ENCODE data around the gene ANKRD17.
"Not testable (repeated sequence)": the region's sequence is repeated elsewhere in the genome, so short reads cannot be mapped to it uniquely, and the experiment has no call there.

The ANKRD17 gene

GRCh38 chr4:73205482-73205881, 53.1 kb downstream of the ANKRD17 start:
- Histone ChIP-seq H3K27ac (ENCODE audit: low read depth, low read length) (no peak overlapping the region), H3K4me3 (ENCODE audit: low read depth, low read length) (no peak overlapping the region), H3K36me3 (ENCODE audit: control insufficient read depth, insufficient read depth, low read length) (no peaks in the 10 kb centered on the region)

GRCh38 chr4:73203976-73204375, 54.6 kb downstream of the ANKRD17 start:
- not testable (repeated sequence) for H3K27me3 ChIP-seq (ENCODE audit: control insufficient read depth, insufficient read depth, low read length); H3K27ac ChIP-seq (ENCODE audit: low read depth, low read length); H3K36me3 ChIP-seq (ENCODE audit: control insufficient read depth, insufficient read depth, low read length); H3K9ac ChIP-seq (ENCODE audit: low read depth, low read length); H3K4me3 ChIP-seq (ENCODE audit: low read depth, low read length); H3K9me3 ChIP-seq (ENCODE audit: control insufficient read depth, insufficient read depth, low read length)
- H3K4me1 ChIP-seq (ENCODE audit: control insufficient read depth, insufficient read depth, low read length), result peaks cover 23% of the 10 kb centered on the region

More at GRCh38 chr4:73205482-73205881, 53.1 kb downstream of the ANKRD17 start:
- H3K4me1 ChIP-seq (ENCODE audit: control insufficient read depth, insufficient read depth, low read length), result peaks cover 11% of the 10 kb centered on the region; the same call in 1 of the 2 replicates
- H3K9me3 ChIP-seq (ENCODE audit: control insufficient read depth, insufficient read depth, low read length), result no peaks in the 10 kb centered on the region
- H3K9ac ChIP-seq (ENCODE audit: low read depth, low read length), result no peak overlapping the region
- H3K27me3 ChIP-seq (ENCODE audit: control insufficient read depth, insufficient read depth, low read length), result no peaks in the 10 kb centered on the region

DNA sequence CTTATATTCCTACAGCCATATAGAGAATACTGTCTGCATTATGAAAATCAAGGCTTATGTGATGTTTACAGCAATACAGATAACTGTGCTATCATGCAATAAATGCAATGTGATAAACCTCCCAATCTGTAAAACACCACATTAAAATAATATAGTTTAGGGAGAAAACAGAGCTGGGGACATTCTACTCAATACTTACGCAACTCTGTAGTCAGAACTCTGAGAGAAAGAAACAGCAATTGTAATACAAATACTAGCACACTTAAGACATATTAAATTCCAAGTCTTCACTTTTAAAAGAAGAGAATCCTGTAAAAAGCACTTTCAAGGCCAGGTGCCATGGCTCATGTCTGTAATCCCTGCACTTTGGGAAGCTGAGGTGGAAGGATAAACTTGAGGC, 61.4 kb downstream of the ANKRD17 start:
- H3K4me3 ChIP-seq (ENCODE audit: low read depth, low read length), result no peak overlapping the region
- no peaks in the 10 kb centered on the region for H3K27me3 ChIP-seq (ENCODE audit: control insufficient read depth, insufficient read depth, low read length)
- H3K36me3 ChIP-seq (ENCODE audit: control insufficient read depth, insufficient read depth, low read length), result no peaks in the 10 kb centered on the region
- no peaks in the 10 kb centered on the region for H3K9me3 ChIP-seq (ENCODE audit: control insufficient read depth, insufficient read depth, low read length)
- no peak overlapping the region for H3K27ac ChIP-seq (ENCODE audit: low read depth, low read length)
- H3K9ac ChIP-seq (ENCODE audit: low read depth, low read length), result no peak overlapping the region
- peaks cover 22% of the 10 kb centered on the region for H3K4me1 ChIP-seq (ENCODE audit: control insufficient read depth, insufficient read depth, low read length)

GRCh38 chr4:73194064-73194463, 64.5 kb downstream of the ANKRD17 start:
- H3K9ac ChIP-seq (ENCODE audit: low read depth, low read length), result no peak overlapping the region
- H3K4me1 ChIP-seq (ENCODE audit: control insufficient read depth, insufficient read depth, low read length), result peaks cover 6% of the 10 kb centered on the region
- H3K27me3 ChIP-seq (ENCODE audit: control insufficient read depth, insufficient read depth, low read length), result no peaks in the 10 kb centered on the region
- no peak overlapping the region for H3K27ac ChIP-seq (ENCODE audit: low read depth, low read length)
- H3K9me3 ChIP-seq (ENCODE audit: control insufficient read depth, insufficient read depth, low read length), result no peaks in the 10 kb centered on the region
- H3K4me3 ChIP-seq (ENCODE audit: low read depth, low read length), result no peak overlapping the region
- H3K36me3 ChIP-seq (ENCODE audit: control insufficient read depth, insufficient read depth, low read length), result no peaks in the 10 kb centered on the region; the same call in 1 of the 2 replicates

GRCh38 chr4:73193659-73194058, 64.9 kb downstream of the ANKRD17 start:
- Histone ChIP-seq H3K9ac (ENCODE audit: low read depth, low read length) (no peak overlapping the region), H3K4me3 (ENCODE audit: low read depth, low read length) (no peak overlapping the region), H3K4me1 (ENCODE audit: control insufficient read depth, insufficient read depth, low read length) (peaks cover 1% of the 10 kb centered on the region; the same call in 1 of the 2 replicates), H3K9me3 (ENCODE audit: control insufficient read depth, insufficient read depth, low read length) (no peaks in the 10 kb centered on the region), H3K36me3 (ENCODE audit: control insufficient read depth, insufficient read depth, low read length) (no peaks in the 10 kb centered on the region; the same call in 1 of the 2 replicates), H3K27ac (ENCODE audit: low read depth, low read length) (no peak overlapping the region), H3K27me3 (ENCODE audit: control insufficient read depth, insufficient read depth, low read length) (no peaks in the 10 kb centered on the region)

DNA sequence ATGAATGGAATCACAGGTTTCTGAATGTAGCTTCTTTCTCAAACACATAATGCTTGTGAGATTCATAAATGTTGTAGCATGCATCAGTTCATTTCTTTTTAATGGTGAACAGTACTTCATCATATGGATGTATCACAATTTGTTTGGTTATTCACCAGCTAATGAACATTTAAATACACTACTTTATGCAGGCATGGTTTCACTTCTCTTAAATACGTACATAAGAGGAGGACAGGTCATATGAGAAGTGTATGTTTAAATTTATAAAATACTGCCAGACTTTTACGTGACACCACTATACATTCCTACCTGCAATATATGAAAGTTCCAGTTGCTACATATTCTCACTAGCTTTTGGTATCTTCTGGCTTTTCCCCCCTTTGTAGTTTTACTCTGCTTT, 65.4 kb downstream of the ANKRD17 start:
- no peaks in the 10 kb centered on the region; the same call in 1 of the 2 replicates for H3K36me3 ChIP-seq (ENCODE audit: control insufficient read depth, insufficient read depth, low read length)
- H3K27me3 ChIP-seq (ENCODE audit: control insufficient read depth, insufficient read depth, low read length), result no peaks in the 10 kb centered on the region
- H3K9ac ChIP-seq (ENCODE audit: low read depth, low read length), result no peak overlapping the region
- H3K27ac ChIP-seq (ENCODE audit: low read depth, low read length), result no peak overlapping the region
- no peaks in the 10 kb centered on the region for H3K9me3 ChIP-seq (ENCODE audit: control insufficient read depth, insufficient read depth, low read length)
- no peaks in the 10 kb centered on the region for H3K4me1 ChIP-seq (ENCODE audit: control insufficient read depth, insufficient read depth, low read length)
- H3K4me3 ChIP-seq (ENCODE audit: low read depth, low read length), result no peak overlapping the region

DNA sequence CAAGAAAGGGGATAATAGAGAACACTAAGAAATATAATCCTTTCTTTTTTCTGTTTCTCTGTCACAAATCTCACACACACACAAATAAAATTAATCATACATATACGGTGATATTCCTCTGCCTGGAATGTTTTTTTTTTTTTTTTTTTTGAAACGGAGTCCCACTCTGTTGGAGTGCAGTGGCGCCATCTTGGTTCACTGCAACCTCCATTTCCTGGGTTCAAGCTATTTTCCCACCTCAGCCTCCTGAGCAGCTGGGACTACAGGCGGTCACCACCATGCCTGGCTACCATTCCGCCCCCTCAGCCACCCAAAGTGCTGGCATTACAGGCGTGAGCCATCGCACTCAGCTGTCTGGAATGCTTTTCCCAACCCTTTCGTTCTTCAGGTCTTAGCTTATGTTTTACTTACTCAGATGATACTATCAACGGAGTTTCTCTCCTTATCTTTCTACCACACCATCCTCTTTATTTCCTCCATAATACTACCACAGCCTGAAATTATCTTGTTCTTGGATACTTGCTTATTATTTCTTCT, 69.3 kb downstream of the ANKRD17 start:
- no peak overlapping the region for H3K4me3 ChIP-seq (ENCODE audit: low read depth, low read length)
- no peaks in the 10 kb centered on the region; the same call in 1 of the 2 replicates for H3K36me3 ChIP-seq (ENCODE audit: control insufficient read depth, insufficient read depth, low read length)
- H3K27ac ChIP-seq (ENCODE audit: low read depth, low read length), result no peak overlapping the region
- no peak overlapping the region for H3K9ac ChIP-seq (ENCODE audit: low read depth, low read length)
- H3K27me3 ChIP-seq (ENCODE audit: control insufficient read depth, insufficient read depth, low read length), result no peaks in the 10 kb centered on the region
- H3K9me3 ChIP-seq (ENCODE audit: control insufficient read depth, insufficient read depth, low read length), result no peaks in the 10 kb centered on the region
- no peaks in the 10 kb centered on the region for H3K4me1 ChIP-seq (ENCODE audit: control insufficient read depth, insufficient read depth, low read length)

- Histone ChIP-seq H3K36me3 (ENCODE audit: control insufficient read depth, insufficient read depth, low read length) (no peaks in the 10 kb centered on the region; the same call in 1 of the 2 replicates), H3K4me3 (ENCODE audit: low read depth, low read length) (no peak overlapping the region), H3K9me3 (ENCODE audit: control insufficient read depth, insufficient read depth, low read length) (no peaks in the 10 kb centered on the region), H3K9ac (ENCODE audit: low read depth, low read length) (no peak overlapping the region), H3K27me3 (ENCODE audit: control insufficient read depth, insufficient read depth, low read length) (no peaks in the 10 kb centered on the region), H3K4me1 (ENCODE audit: control insufficient read depth, insufficient read depth, low read length) (0 out of 2 replicates have a peak, but pooled peaks cover 4% of the 10 kb centered on the region), H3K27ac (ENCODE audit: low read depth, low read length) (peak overlapping the region; percentile 5)
Measured at GRCh38 chr4:73187325-73187724, 71.3 kb downstream of the ANKRD17 start.

- no peaks in the 10 kb centered on the region for H3K9me3 ChIP-seq (ENCODE audit: control insufficient read depth, insufficient read depth, low read length)
- no peak overlapping the region for H3K27ac ChIP-seq (ENCODE audit: low read depth, low read length)
- no peaks in the 10 kb centered on the region for H3K27me3 ChIP-seq (ENCODE audit: control insufficient read depth, insufficient read depth, low read length)
- H3K4me3 ChIP-seq (ENCODE audit: low read depth, low read length), result no peak overlapping the region
- peaks cover 9% of the 10 kb centered on the region; the same call in 1 of the 2 replicates for H3K4me1 ChIP-seq (ENCODE audit: control insufficient read depth, insufficient read depth, low read length)
- no peak overlapping the region for H3K9ac ChIP-seq (ENCODE audit: low read depth, low read length)
- H3K36me3 ChIP-seq (ENCODE audit: control insufficient read depth, insufficient read depth, low read length), result no peaks in the 10 kb centered on the region; the same call in 1 of the 2 replicates
Measured at GRCh38 chr4:73185903-73186302, 72.7 kb downstream of the ANKRD17 start.

DNA sequence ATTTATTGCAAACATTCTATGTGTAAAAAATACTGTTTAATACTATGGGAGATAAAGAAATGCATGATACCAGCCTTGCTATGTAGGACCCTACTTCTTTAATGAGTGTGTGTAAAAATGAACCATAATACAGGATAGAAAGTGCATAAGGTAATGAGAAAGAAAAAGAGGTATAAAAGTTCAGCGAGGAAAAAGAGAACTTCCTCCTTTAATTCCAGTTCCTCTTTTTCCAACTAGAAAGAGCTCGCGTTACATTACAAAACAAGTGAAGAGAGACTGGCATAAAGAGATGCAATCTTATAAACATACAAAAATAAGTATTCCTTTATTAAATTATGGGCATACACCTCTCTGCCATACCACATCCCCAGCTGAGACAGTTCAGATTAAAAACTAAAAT, 77.4 kb downstream of the ANKRD17 start:
- Histone ChIP-seq H3K9ac (ENCODE audit: low read depth, low read length) (no peak overlapping the region), H3K36me3 (ENCODE audit: control insufficient read depth, insufficient read depth, low read length) (peaks cover 13% of the 10 kb centered on the region), H3K9me3 (ENCODE audit: control insufficient read depth, insufficient read depth, low read length) (no peaks in the 10 kb centered on the region), H3K4me3 (ENCODE audit: low read depth, low read length) (no peak overlapping the region), H3K27me3 (ENCODE audit: control insufficient read depth, insufficient read depth, low read length) (no peaks in the 10 kb centered on the region), H3K4me1 (ENCODE audit: control insufficient read depth, insufficient read depth, low read length) (peaks cover 14% of the 10 kb centered on the region; the same call in 1 of the 2 replicates), H3K27ac (ENCODE audit: low read depth, low read length) (no peak overlapping the region)

DNA sequence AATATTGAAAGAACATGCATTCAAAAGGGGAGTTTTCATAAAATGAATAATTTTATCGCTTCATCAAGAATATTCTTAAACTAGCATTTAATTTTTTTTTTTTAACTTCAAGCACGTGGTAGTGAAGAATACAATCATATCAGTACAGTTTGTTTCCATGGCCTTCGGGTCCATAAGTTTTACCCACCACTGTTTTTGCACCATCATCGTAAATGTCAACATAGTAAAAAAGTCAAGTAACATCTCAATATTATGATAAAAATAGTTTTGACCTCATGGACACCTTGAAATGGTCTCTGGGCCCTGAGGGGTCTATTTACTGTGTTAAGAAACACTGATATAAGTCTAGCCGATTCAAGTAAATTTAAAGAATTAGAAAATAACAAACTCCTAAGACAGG, 80.2 kb downstream of the ANKRD17 start:
- no peak overlapping the region for H3K9ac ChIP-seq (ENCODE audit: low read depth, low read length)
- peaks cover 14% of the 10 kb centered on the region; the same call in 1 of the 2 replicates for H3K4me1 ChIP-seq (ENCODE audit: control insufficient read depth, insufficient read depth, low read length)
- H3K36me3 ChIP-seq (ENCODE audit: control insufficient read depth, insufficient read depth, low read length), result peaks cover 15% of the 10 kb centered on the region

More for the DNA sequence above, 80.2 kb downstream of the ANKRD17 start:
- Histone ChIP-seq H3K27ac (ENCODE audit: low read depth, low read length) (no peak overlapping the region), H3K27me3 (ENCODE audit: control insufficient read depth, insufficient read depth, low read length) (no peaks in the 10 kb centered on the region), H3K9me3 (ENCODE audit: control insufficient read depth, insufficient read depth, low read length) (no peaks in the 10 kb centered on the region), H3K4me3 (ENCODE audit: low read depth, low read length) (no peak overlapping the region)
